ENCODE data around the gene RNF220.

Gene RNF220

GRCh38 chr1:44616991-44617702 is 212.1 kb downstream of the RNF220 start:
- TF ChIP-seq CTCF (IDR thresholded peaks at IDR 0.05; ENCODE audit: extremely low read depth, missing control alignments): no peak
- DNase-seq (ENCODE audit: low spot score): peak; percentile 32

GRCh38 chr1:44617703-44618029 is 212.6 kb downstream of the RNF220 start:
- no peak for TF ChIP-seq CTCF (IDR thresholded peaks at IDR 0.05; ENCODE audit: extremely low read depth, missing control alignments)
- DNase-seq (ENCODE audit: low spot score): peak; percentile 25

GRCh38 chr1:44619261-44619900 is 214.3 kb downstream of the RNF220 start:
- TF ChIP-seq CTCF (IDR thresholded peaks at IDR 0.05; ENCODE audit: extremely low read depth, missing control alignments): no peak
- no peak for DNase-seq (ENCODE audit: low spot score)

GRCh38 chr1:44620072-44620471 is 215.0 kb downstream of the RNF220 start:
- no peak for TF ChIP-seq CTCF (IDR thresholded peaks at IDR 0.05; ENCODE audit: extremely low read depth, missing control alignments)
- no peak for DNase-seq (ENCODE audit: low spot score)

- DNase-seq (ENCODE audit: low spot score): no peak
- TF ChIP-seq CTCF (IDR thresholded peaks at IDR 0.05; ENCODE audit: extremely low read depth, missing control alignments): no peak
Measured at GRCh38 chr1:44621841-44622286, 216.8 kb downstream of the RNF220 start.

GRCh38 chr1:44624268-44624901 is 219.3 kb downstream of the RNF220 start:
- no peak for DNase-seq (ENCODE audit: low spot score)

More at GRCh38 chr1:44624268-44624901, 219.3 kb downstream of the RNF220 start:
- TF ChIP-seq CTCF (IDR thresholded peaks at IDR 0.05; ENCODE audit: extremely low read depth, missing control alignments): no peak
